Measurements from ENCODE around the gene ACVR1. TPM values are rescaled to one million over a fixed set of nuclear protein-coding genes. Genes with fewer than 3 reads are reported as not detected.

Gene ACVR1
- total RNA-seq, 1 experiment from 2014 or later: 11.1 TPM

GRCh38 chr2:157849591-157849990 lies 26.5 kb downstream of the ACVR1 start:
- no peak for TF ChIP-seq CTCF (IDR thresholded peaks at IDR 0.05; ENCODE audit: insufficient read depth in 1 of 2, low read depth in 1 of 2, low read length in 1 of 2, severe bottlenecking in 1 of 2, unreplicated experiment in 1 of 2)
- no peak overlapping the region for H3K27ac Mint-ChIP-seq (ENCODE audit: unreplicated experiment)

GRCh38 chr2:157848213-157848612 lies 27.9 kb downstream of the ACVR1 start:
- CTCF ChIA-PET: no interaction called here
- intact Hi-C loops (cut with micrococcal nuclease; ENCODE audit: unreplicated experiment): no loop called here
- POLR2A ChIA-PET: no interaction called here
- no peak for TF ChIP-seq CTCF (IDR thresholded peaks at IDR 0.05; ENCODE audit: insufficient read depth in 1 of 2, low read depth in 1 of 2, low read length in 1 of 2, severe bottlenecking in 1 of 2, unreplicated experiment in 1 of 2)
- Mint-ChIP-seq H3K27me3 (ENCODE audit: insufficient read depth, unreplicated experiment) (no peaks in the 10 kb centered on the region), H3K36me3 (ENCODE audit: insufficient read depth, unreplicated experiment) (no peaks in the 10 kb centered on the region), H3K27ac (ENCODE audit: unreplicated experiment) (no peak overlapping the region), H3K4me3 (ENCODE audit: unreplicated experiment) (no peak overlapping the region), H3K9me3 (ENCODE audit: unreplicated experiment) (no peaks in the 10 kb centered on the region), H3K4me1 (ENCODE audit: low read depth, unreplicated experiment) (no peaks in the 10 kb centered on the region)
- no peaks in the 10 kb centered on the region for H3K27me3 ChIP-seq (replicated peaks; ENCODE audit: control insufficient read depth, insufficient read depth, low read length)
- no peak overlapping the region for H3K4me3 ChIP-seq (ENCODE audit: low read depth, low read length)
- no peak for DNase-seq
- H3K4me1 ChIP-seq: no peaks in the 10 kb centered on the region
- H3K36me3 ChIP-seq (ENCODE audit: control insufficient read depth, insufficient read depth, low read length): no peaks in the 10 kb centered on the region
- H3K9me3 ChIP-seq: no peaks in the 10 kb centered on the region
- BruUV-seq (replicated peaks): no TSS peak

More at GRCh38 chr2:157849591-157849990, 26.5 kb downstream of the ACVR1 start:
- CTCF ChIA-PET: no interaction called here
- Histone ChIP-seq H3K27me3 (replicated peaks; ENCODE audit: control insufficient read depth, insufficient read depth, low read length) (no peaks in the 10 kb centered on the region), H3K9me3 (no peaks in the 10 kb centered on the region), H3K4me1 (no peaks in the 10 kb centered on the region), H3K36me3 (ENCODE audit: control insufficient read depth, insufficient read depth, low read length) (no peaks in the 10 kb centered on the region), H3K4me3 (ENCODE audit: low read depth, low read length) (no peak overlapping the region)
- H3K36me3 Mint-ChIP-seq (ENCODE audit: insufficient read depth, unreplicated experiment): no peaks in the 10 kb centered on the region
- POLR2A ChIA-PET: no interaction called here
- no peaks in the 10 kb centered on the region for H3K4me1 Mint-ChIP-seq (ENCODE audit: low read depth, unreplicated experiment)
- no peak for DNase-seq
- H3K27me3 Mint-ChIP-seq (ENCODE audit: insufficient read depth, unreplicated experiment): no peaks in the 10 kb centered on the region
- no peak overlapping the region for H3K4me3 Mint-ChIP-seq (ENCODE audit: unreplicated experiment)
- intact Hi-C loops (cut with micrococcal nuclease; ENCODE audit: unreplicated experiment): no loop called here
- H3K9me3 Mint-ChIP-seq (ENCODE audit: unreplicated experiment): no peaks in the 10 kb centered on the region
- no TSS peak for BruUV-seq (replicated peaks)

GRCh38 chr2:157845081-157845480 lies 31.0 kb downstream of the ACVR1 start:
- Histone ChIP-seq H3K9me3 (no peaks in the 10 kb centered on the region), H3K36me3 (ENCODE audit: control insufficient read depth, insufficient read depth, low read length) (no peaks in the 10 kb centered on the region), H3K4me3 (ENCODE audit: low read depth, low read length) (no peak overlapping the region), H3K4me1 (no peaks in the 10 kb centered on the region), H3K27me3 (replicated peaks; ENCODE audit: control insufficient read depth, insufficient read depth, low read length) (no peaks in the 10 kb centered on the region)
- no peak overlapping the region for H3K27ac Mint-ChIP-seq (ENCODE audit: unreplicated experiment)
- no peak for DNase-seq
- intact Hi-C loops (cut with micrococcal nuclease; ENCODE audit: unreplicated experiment): no loop called here
- H3K27me3 Mint-ChIP-seq (ENCODE audit: insufficient read depth, unreplicated experiment): no peaks in the 10 kb centered on the region
- no peaks in the 10 kb centered on the region for H3K4me1 Mint-ChIP-seq (ENCODE audit: low read depth, unreplicated experiment)
- TF ChIP-seq CTCF (IDR thresholded peaks at IDR 0.05; ENCODE audit: insufficient read depth in 1 of 2, low read depth in 1 of 2, low read length in 1 of 2, severe bottlenecking in 1 of 2, unreplicated experiment in 1 of 2): no peak
- POLR2A ChIA-PET: interaction anchor here (0.6 kb wide), 1 partner anchor 9 kb away, joined by 8 read pairs; no protein-coding TSS in a partner anchor
- CTCF ChIA-PET: no interaction called here
- H3K9me3 Mint-ChIP-seq (ENCODE audit: unreplicated experiment): no peaks in the 10 kb centered on the region
- no peak overlapping the region for H3K4me3 Mint-ChIP-seq (ENCODE audit: unreplicated experiment)
- no TSS peak for BruUV-seq (replicated peaks)
- H3K36me3 Mint-ChIP-seq (ENCODE audit: insufficient read depth, unreplicated experiment): no peaks in the 10 kb centered on the region
